ENCODE results near the gene NCOR2. TPM values are rescaled to one million over a fixed set of nuclear protein-coding genes. Genes with fewer than 3 reads are reported as not detected.

The NCOR2 gene
- total and polyA plus RNA-seq, 10 of the 15 experiments (the other 5 are each of a cell fraction or from before 2014, with no cell fraction given), result 0.43 to 179 (median 14.9) TPM

GRCh38 chr12:124567673-124568373 is 411 bp upstream of the NCOR2 start:
- ChIA-PET POLR2A (interaction anchor here (1.0 to 4.6 kb wide), 3 partner anchors 16 to 85 kb away, joined by 3 to 31 read pairs (median 3); no protein-coding TSS in a partner anchor), SMC1A (ENCODE audit: uncharacterized antibody, unreplicated experiment) (no interaction called here), CTCF (no interaction called here), RAD21 (ENCODE audit: unreplicated experiment) (interaction anchor here (2.1 kb wide), 1 partner anchor 30 kb away, joined by 6 read pairs; no protein-coding TSS in a partner anchor)
- Histone ChIP-seq H3K79me2 (ENCODE audit: control insufficient read depth, insufficient read depth, low read length) (peaks cover 45% of the 10 kb centered on the region), H3K9me3 (replicated peaks; ENCODE audit: control insufficient read depth, insufficient read depth, low read length) (no peaks in the 10 kb centered on the region), H3K36me3 (ENCODE audit: control insufficient read depth in 2 of 2, insufficient read depth in 2 of 2, low read length in 1 of 2) (no peaks in the 10 kb centered on the region; a peak in 1 of 4 replicates), H3K4me3 (peak overlapping the region; percentile 95), H3K4me1 (ENCODE audit: control insufficient read depth, insufficient read depth, low read length) (peaks cover 25% of the 10 kb centered on the region), H3K27me3 (replicated peaks in 1 of 2; ENCODE audit: control insufficient read depth in 2 of 2, insufficient read depth in 2 of 2, low read length in 1 of 2) (no peaks in the 10 kb centered on the region), H3K4me2 (ENCODE audit: control insufficient read depth, insufficient read depth) (peak overlapping the region; percentile 97), H3K27ac (ENCODE audit: control insufficient read depth, insufficient read depth) (peak overlapping the region; percentile 82), H2AFZ (ENCODE audit: control insufficient read depth, low read depth, low read length) (peak overlapping the region; percentile 69), H3K9ac (ENCODE audit: control insufficient read depth, insufficient read depth, low read length) (peak overlapping the region; percentile 70), H4K20me1 (ENCODE audit: control insufficient read depth, insufficient read depth) (no peaks in the 10 kb centered on the region)
- intact Hi-C loops (cut with micrococcal nuclease; ENCODE audit: unreplicated experiment) (loop anchor here (1.0 to 10.0 kb wide), 6 partner anchors 23 to 347 kb away; partner anchors contain the start of gene UBC), in situ Hi-C loops (cut with MboI) (no loop called here)
- ATAC-seq, result peak; percentile 70
- DNase-seq (ENCODE audit: low read depth, low spot score), result no peak
- WGBS (ENCODE audit: insufficient coverage, insufficient replicate concordance, low lambda C conversion rate, missing lambda C conversion rate), result 9% methylated on average over 23 of the region's 50 CpGs
- FAIRE-seq, result no peak
- BruUV-seq (replicated peaks), result TSS peak; percentile 69
- TF ChIP-seq NFXL1 (IDR thresholded peaks at IDR 0.05; ENCODE audit: borderline replicate concordance), result no peak
- TF ChIP-seq SPI1 (IDR thresholded peaks at IDR 0.05; ENCODE audit: borderline replicate concordance, insufficient read depth, low read depth, low read length), result peak; percentile 3; the same call in 1 of the 2 replicates
- peak; percentile 44 for TF ChIP-seq IKZF1 (conservative IDR thresholded peaks at IDR 0.05)
- TF ChIP-seq ATF2 (IDR thresholded peaks at IDR 0.05; ENCODE audit: low read length), result no peak
- no peak for TF ChIP-seq ZBED1 (IDR thresholded peaks at IDR 0.05; ENCODE audit: borderline replicate concordance)
- 0 out of 2 replicates have a peak, but pooled peaks have one; percentile 24 for TF ChIP-seq SMARCA5 (IDR thresholded peaks at IDR 0.05)
- TF ChIP-seq NFYB (IDR thresholded peaks at IDR 0.05; ENCODE audit: insufficient read depth, low read depth, low read length), result no peak
- no peak for TF ChIP-seq FOXK2 (IDR thresholded peaks at IDR 0.05)
- TF ChIP-seq MLLT1 (IDR thresholded peaks at IDR 0.05), result no peak
- peak; percentile 43; the same call in 1 of the 2 replicates for TF ChIP-seq POLR2AphosphoS5 (IDR thresholded peaks at IDR 0.05; ENCODE audit: low read length)
- no peak for TF ChIP-seq ZBTB33 (IDR thresholded peaks at IDR 0.05)
- TF ChIP-seq MAX (IDR thresholded peaks at IDR 0.05; ENCODE audit: low read depth, low read length), result no peak
- TF ChIP-seq CTCF (IDR thresholded peaks at IDR 0.05 in 2 of 3, conservative IDR thresholded peaks at IDR 0.05 in 1 of 3; ENCODE audit: control insufficient read depth in 2 of 3, extremely low read depth in 1 of 3, insufficient read depth in 1 of 3, low read depth in 3 of 3, low read length in 3 of 3), result peak in 1 of 3 experiments; percentile 14; a peak in 2 of 6 replicates
- peak; percentile 39; the same call in 1 of the 2 replicates for TF ChIP-seq ELK1 (IDR thresholded peaks at IDR 0.05; ENCODE audit: low read depth, low read length)
